Ishikawa (cell line): ENCODE results near the gene ITPR2.
A peak's percentile ranks its signal among the peaks of the same experiment; 100 is the strongest.

Source experiments
- EP300 ChIP-seq: IDR thresholded peaks from 2 replicates; pipeline ENCODE4 v1.6.1; 2012; ENCODE audit warnings: borderline replicate concordance
- FOXM1 ChIP-seq: IDR thresholded peaks from 2 replicates; pipeline ENCODE4 v1.6.1; 2012; ENCODE audit warnings: low read depth, borderline replicate concordance
- TF ChIP-seq, protein P1 (sequence below): IDR thresholded peaks from 2 replicates; pipeline ENCODE4 v1.6.1; 2012; ENCODE audit warnings: low read depth, mild to moderate bottlenecking

DNA sequence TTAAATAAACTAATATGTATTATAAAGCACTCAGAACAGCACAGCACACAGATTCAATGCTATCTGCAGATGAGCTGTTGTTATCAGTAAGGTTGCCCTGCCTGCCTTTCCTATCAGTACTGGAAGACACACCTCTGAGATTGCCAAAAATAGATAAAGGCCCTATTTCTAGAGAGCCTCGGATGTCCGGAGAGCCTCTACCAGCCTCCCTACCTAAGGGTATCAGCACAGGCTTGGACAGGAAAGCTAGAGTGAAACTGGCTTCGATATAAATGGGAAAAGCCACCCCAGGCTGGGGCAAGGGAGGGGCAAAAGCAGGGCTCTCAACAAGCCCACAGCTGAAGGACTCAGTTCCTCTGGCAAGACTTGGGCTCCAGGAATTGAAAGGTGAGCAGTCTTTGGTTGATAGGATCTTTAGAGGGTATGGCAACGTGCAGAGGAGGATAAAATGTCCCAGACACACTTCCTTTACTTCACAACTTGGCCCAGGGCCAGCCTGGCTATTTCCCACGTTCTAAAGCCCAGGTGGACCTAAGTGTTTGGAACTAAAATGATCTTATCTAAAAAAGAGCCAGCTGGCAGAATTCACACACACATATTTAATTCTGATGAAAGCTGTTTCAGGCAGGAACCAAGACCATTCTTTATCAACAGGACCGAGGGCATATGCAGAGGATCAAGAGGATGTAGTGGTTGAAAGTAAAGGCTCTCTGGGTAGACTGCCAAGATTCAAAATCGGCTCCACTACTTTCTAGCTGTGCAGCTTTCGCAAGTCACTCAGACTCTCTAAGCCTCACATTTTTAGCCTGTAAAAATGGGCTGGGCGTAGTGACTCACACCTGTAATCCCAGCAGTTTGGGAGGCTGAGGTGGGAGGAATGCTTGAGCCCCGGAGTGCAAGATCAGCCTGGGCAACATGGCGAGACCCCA lies 37.8 kb upstream of the ITPR2 start:
- TF ChIP-seq FOXM1 (0 out of 2 replicates have a peak, but pooled peaks have one; percentile 18), EP300 (peak; percentile 47; the same call in 1 of the 2 replicates)
- TF ChIP-seq, protein P1, sequence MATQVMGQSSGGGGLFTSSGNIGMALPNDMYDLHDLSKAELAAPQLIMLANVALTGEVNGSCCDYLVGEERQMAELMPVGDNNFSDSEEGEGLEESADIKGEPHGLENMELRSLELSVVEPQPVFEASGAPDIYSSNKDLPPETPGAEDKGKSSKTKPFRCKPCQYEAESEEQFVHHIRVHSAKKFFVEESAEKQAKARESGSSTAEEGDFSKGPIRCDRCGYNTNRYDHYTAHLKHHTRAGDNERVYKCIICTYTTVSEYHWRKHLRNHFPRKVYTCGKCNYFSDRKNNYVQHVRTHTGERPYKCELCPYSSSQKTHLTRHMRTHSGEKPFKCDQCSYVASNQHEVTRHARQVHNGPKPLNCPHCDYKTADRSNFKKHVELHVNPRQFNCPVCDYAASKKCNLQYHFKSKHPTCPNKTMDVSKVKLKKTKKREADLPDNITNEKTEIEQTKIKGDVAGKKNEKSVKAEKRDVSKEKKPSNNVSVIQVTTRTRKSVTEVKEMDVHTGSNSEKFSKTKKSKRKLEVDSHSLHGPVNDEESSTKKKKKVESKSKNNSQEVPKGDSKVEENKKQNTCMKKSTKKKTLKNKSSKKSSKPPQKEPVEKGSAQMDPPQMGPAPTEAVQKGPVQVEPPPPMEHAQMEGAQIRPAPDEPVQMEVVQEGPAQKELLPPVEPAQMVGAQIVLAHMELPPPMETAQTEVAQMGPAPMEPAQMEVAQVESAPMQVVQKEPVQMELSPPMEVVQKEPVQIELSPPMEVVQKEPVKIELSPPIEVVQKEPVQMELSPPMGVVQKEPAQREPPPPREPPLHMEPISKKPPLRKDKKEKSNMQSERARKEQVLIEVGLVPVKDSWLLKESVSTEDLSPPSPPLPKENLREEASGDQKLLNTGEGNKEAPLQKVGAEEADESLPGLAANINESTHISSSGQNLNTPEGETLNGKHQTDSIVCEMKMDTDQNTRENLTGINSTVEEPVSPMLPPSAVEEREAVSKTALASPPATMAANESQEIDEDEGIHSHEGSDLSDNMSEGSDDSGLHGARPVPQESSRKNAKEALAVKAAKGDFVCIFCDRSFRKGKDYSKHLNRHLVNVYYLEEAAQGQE: no peak
